ENCODE measurements around the gene RIGI. TPM values are rescaled to one million over a fixed set of nuclear protein-coding genes. Genes with fewer than 3 reads are reported as not detected.

RIGI gene
- total and polyA plus RNA-seq, 2 of the 13 experiments (the other 11 are each of a cell fraction or from before 2014, with no cell fraction given) = 3.0 to 8.2 TPM

- TF ChIP-seq ZBTB4 (CRISPR knock-in tag; IDR thresholded peaks at IDR 0.05; ENCODE audit: borderline replicate concordance) = no peak
- TF ChIP-seq XBP1 (CRISPR knock-in tag; IDR thresholded peaks at IDR 0.05) = no peak
- no peak for TF ChIP-seq GLMP (CRISPR knock-in tag; IDR thresholded peaks at IDR 0.05; ENCODE audit: borderline replicate concordance)
- TF ChIP-seq NPAS2 (CRISPR knock-in tag; IDR thresholded peaks at IDR 0.05; ENCODE audit: borderline replicate concordance) = no peak
- no peak for TF ChIP-seq PRPF4 (IDR thresholded peaks at IDR 0.05; ENCODE audit: low read depth, low read length, poor library complexity, severe bottlenecking)
- no peak for TF ChIP-seq ZNF552 (CRISPR knock-in tag; IDR thresholded peaks at IDR 0.05; ENCODE audit: borderline replicate concordance)
- no peak for TF ChIP-seq ZBTB7A (CRISPR knock-in tag; IDR thresholded peaks at IDR 0.05)
- TF ChIP-seq ARID5B (CRISPR knock-in tag; IDR thresholded peaks at IDR 0.05) = no peak
- no peak for TF ChIP-seq ELF4 (CRISPR knock-in tag; IDR thresholded peaks at IDR 0.05; ENCODE audit: borderline replicate concordance)
- TF ChIP-seq ETV5 (CRISPR knock-in tag; IDR thresholded peaks at IDR 0.05; ENCODE audit: borderline replicate concordance) = peak; percentile 65
- TF ChIP-seq NCOR1 (IDR thresholded peaks at IDR 0.05; ENCODE audit: borderline replicate concordance, low read length) = peak; percentile 71; the same call in 1 of the 2 replicates
- TF ChIP-seq TCF12 (IDR thresholded peaks at IDR 0.05) = no peak
- no peak for TF ChIP-seq TCF12 (CRISPR knock-in tag; IDR thresholded peaks at IDR 0.05)
- TF ChIP-seq ZNF512B (CRISPR knock-in tag; IDR thresholded peaks at IDR 0.05; ENCODE audit: borderline replicate concordance) = no peak
- no peak for TF ChIP-seq ZNF138 (CRISPR knock-in tag; IDR thresholded peaks at IDR 0.05; ENCODE audit: low read depth)
- no peak for TF ChIP-seq ZNF589 (CRISPR knock-in tag; conservative IDR thresholded peaks at IDR 0.05)
- TF ChIP-seq ZNF644 (CRISPR knock-in tag; IDR thresholded peaks at IDR 0.05; ENCODE audit: low read depth) = no peak
- TF ChIP-seq ARNT2 (CRISPR knock-in tag; IDR thresholded peaks at IDR 0.05; ENCODE audit: low read depth) = no peak
Observed at GRCh38 chr9:32526041-32526706, at the start of gene RIGI (continued).

Measured in HepG2 (cell line).